H9 (cell line): Measurements from ENCODE around the gene MAPT. TPM values are rescaled to one million over a fixed set of nuclear protein-coding genes. Genes with fewer than 3 reads are reported as not detected.
"Not testable (repeated sequence)": the region's sequence is repeated elsewhere in the genome, so short reads cannot be mapped to it uniquely, and the experiment has no call there.

ENCODE experiments used
- DNase-seq: peaks from one replicate; pipeline ENCODE4 v3.0.0-alpha.2; 2017
- H2AFZ ChIP-seq: one replicate; pipeline ENCODE4 v1.6.1; 2013; ENCODE audit warnings: mild to moderate bottlenecking, low read length, control low read depth, moderate library complexity
- H2AK5ac ChIP-seq: 2 replicates; pipeline ENCODE4 v1.6.1; 2013; ENCODE audit warnings: low read length, control low read depth, mixed read lengths; ENCODE audit not compliant: insufficient read length
- H2BK120ac ChIP-seq: one replicate; pipeline ENCODE4 v1.6.1; 2013; ENCODE audit warnings: low read depth, mild to moderate bottlenecking, low read length, control low read depth, inconsistent platforms; ENCODE audit not compliant: poor library complexity, severe bottlenecking
- H2BK12ac ChIP-seq: 2 replicates; pipeline ENCODE4 v1.6.1; 2013; ENCODE audit warnings: low read length, control low read depth, mixed read lengths, low read depth; ENCODE audit not compliant: insufficient read length
- H2BK15ac ChIP-seq: 2 replicates; pipeline ENCODE4 v1.6.1; 2013; ENCODE audit warnings: low read depth, low read length, control low read depth
- H2BK20ac ChIP-seq: one replicate; pipeline ENCODE4 v1.6.1; 2013; ENCODE audit warnings: low read depth, mild to moderate bottlenecking, low read length, control low read depth, inconsistent platforms; ENCODE audit not compliant: poor library complexity, severe bottlenecking
- H2BK5ac ChIP-seq: 2 replicates; pipeline ENCODE4 v1.6.1; 2013; ENCODE audit warnings: low read length, control low read depth, mixed read lengths; ENCODE audit not compliant: insufficient read length
- H3K14ac ChIP-seq: 2 replicates; pipeline ENCODE4 v1.6.1; 2013; ENCODE audit warnings: low read length, control low read depth; ENCODE audit not compliant: insufficient read depth
- H3K18ac ChIP-seq: 2 replicates; pipeline ENCODE4 v1.6.1; 2013; ENCODE audit warnings: low read depth, mild to moderate bottlenecking, mixed read lengths, low read length, control low read depth; ENCODE audit not compliant: insufficient read length
- H3K23ac ChIP-seq: 2 replicates; pipeline ENCODE4 v1.6.1; 2013; ENCODE audit warnings: low read length, control low read depth, mixed read lengths, low read depth; ENCODE audit not compliant: insufficient read length
- H3K23me2 ChIP-seq: 2 replicates; pipeline ENCODE4 v1.6.1; 2013; ENCODE audit warnings: low read depth, mild to moderate bottlenecking, mixed read lengths, low read length, control low read depth; ENCODE audit not compliant: insufficient read length, poor library complexity, severe bottlenecking
- H3K27ac ChIP-seq: 2 replicates; pipeline ENCODE4 v1.5.1; 2013; ENCODE audit warnings: low read length, control low read depth, mixed read lengths, low read depth; ENCODE audit not compliant: insufficient read length
- H3K27me3 ChIP-seq: 2 replicates; pipeline ENCODE4 v1.6.1; 2013; ENCODE audit warnings: low read length, control low read depth, inconsistent platforms; ENCODE audit not compliant: insufficient read depth
- H3K4ac ChIP-seq: 2 replicates; pipeline ENCODE4 v1.6.1; 2013; ENCODE audit warnings: low read depth, mild to moderate bottlenecking, control low read depth, inconsistent platforms, low read length, moderate library complexity
- H3K4me1 ChIP-seq: 2 replicates; pipeline ENCODE4 v1.6.1; 2013; ENCODE audit warnings: low read length, control low read depth, inconsistent platforms; ENCODE audit not compliant: insufficient read depth
- H3K4me2 ChIP-seq: 2 replicates; pipeline ENCODE4 v1.6.1; 2013; ENCODE audit warnings: low read length, control low read depth, mixed read lengths; ENCODE audit not compliant: insufficient read length, insufficient read depth
- H3K56ac ChIP-seq: 2 replicates; pipeline ENCODE4 v1.6.1; 2013; ENCODE audit warnings: low read depth, mild to moderate bottlenecking, mixed read lengths, low read length, control low read depth; ENCODE audit not compliant: insufficient read length
- H3K79me1 ChIP-seq: 2 replicates; pipeline ENCODE4 v1.6.1; 2013; ENCODE audit warnings: low read depth, mild to moderate bottlenecking, moderate library complexity, low read length, control low read depth, inconsistent platforms; ENCODE audit not compliant: insufficient read depth, poor library complexity, severe bottlenecking
- H3K79me2 ChIP-seq: 2 replicates; pipeline ENCODE4 v1.6.1; 2013; ENCODE audit warnings: low read length, control low read depth, inconsistent platforms; ENCODE audit not compliant: insufficient read depth
- H3K9ac ChIP-seq: 2 replicates; pipeline ENCODE4 v1.6.1; 2013; ENCODE audit warnings: low read length, control low read depth, mixed read lengths; ENCODE audit not compliant: insufficient read length; ENCODE audit errors: extremely low read depth
- H3K9me3 ChIP-seq: one replicate; pipeline ENCODE4 v1.6.1; 2013; ENCODE audit warnings: low read depth, low read length, inconsistent platforms; ENCODE audit not compliant: control insufficient read depth
- H3T11ph ChIP-seq: one replicate; pipeline ENCODE4 v1.6.1; 2013; ENCODE audit warnings: mild to moderate bottlenecking, low read length, control low read depth, inconsistent platforms
- H4K20me1 ChIP-seq: one replicate; pipeline ENCODE4 v1.6.1; 2013; ENCODE audit not compliant: control insufficient read depth, insufficient read length, insufficient read depth
- H4K5ac ChIP-seq: 2 replicates; pipeline ENCODE4 v1.6.1; 2013; ENCODE audit warnings: low read depth, mild to moderate bottlenecking, mixed read lengths, low read length, control low read depth; ENCODE audit not compliant: insufficient read length
- H4K8ac ChIP-seq: replicated peaks from 2 replicates; pipeline ENCODE4 v1.6.1; 2013; ENCODE audit warnings: low read length, control low read depth, mixed read lengths, low read depth; ENCODE audit not compliant: insufficient read length
- H4K91ac ChIP-seq: 2 replicates; pipeline ENCODE4 v1.6.1; 2013; ENCODE audit warnings: low read depth, mild to moderate bottlenecking, moderate library complexity, mixed read lengths, low read length, control low read depth; ENCODE audit not compliant: insufficient read length
- H3K27ac Mint-ChIP-seq, 3 experiments: 2 replicates in 2 of 3; 3 replicates in 1 of 3; pipeline ENCODE4 v1.8.0; 2020 to 2021; ENCODE audit warnings: mixed read lengths in 3 of 3, mild to moderate bottlenecking in 1 of 3, moderate library complexity in 1 of 3
- H3K27me3 Mint-ChIP-seq: 2 replicates; pipeline ENCODE4 v1.8.0; 2021; ENCODE audit warnings: low read depth, mild to moderate bottlenecking, moderate library complexity, mixed read lengths
- H3K36me3 Mint-ChIP-seq, 3 experiments: 2 replicates in 2 of 3; 3 replicates in 1 of 3; pipeline ENCODE4 v1.8.0; 2020 to 2021; ENCODE audit warnings: low read depth in 3 of 3, mixed read lengths in 3 of 3; ENCODE audit not compliant: insufficient read depth in 1 of 3
- H3K4me1 Mint-ChIP-seq, 2 experiments: 2 replicates each; pipeline ENCODE4 v1.8.0; 2020; ENCODE audit warnings: mixed read lengths in 2 of 2
- H3K4me3 Mint-ChIP-seq, 2 experiments: 2 replicates in 1 of 2; 3 replicates in 1 of 2; pipeline ENCODE4 v1.8.0; 2020 to 2021; ENCODE audit warnings: mild to moderate bottlenecking in 2 of 2, mixed read lengths in 2 of 2, moderate library complexity in 1 of 2
- H3K9me3 Mint-ChIP-seq, 2 experiments: 2 replicates in 1 of 2; 3 replicates in 1 of 2; pipeline ENCODE4 v1.8.0; 2020; ENCODE audit warnings: mild to moderate bottlenecking in 2 of 2, mixed read lengths in 2 of 2, moderate library complexity in 1 of 2
- CTCF ChIP-seq: fragments of 200-600 bp; sonication (generic); conservative IDR thresholded peaks from 3 replicates; pipeline ENCODE4 v1.8.0; 2021; ENCODE audit warnings: antibody characterized with exemption, mild to moderate bottlenecking
- WGBS: extraction: QIAGEN DNeasy Blood & Tissue Kit; methylation state at CpG from one replicate; pipeline ENCODE4 v1.1.7; 2013; ENCODE audit warnings: missing lambda C conversion rate, low lambda C conversion rate, mixed read lengths; ENCODE audit not compliant: insufficient read length; ENCODE audit errors: extremely low coverage; 5-methylcytosine and 5-hydroxymethylcytosine counted together
- total RNA-seq: library from RNA; stranded (reverse); gene quantifications from 2 replicates; pipeline ENCODE4 v1.2.1, GENCODE V29; 2021

Gene MAPT
- total RNA-seq, 1 experiment from 2014 or later: 1.6 TPM

- no peak overlapping the region for H3K56ac ChIP-seq
- Mint-ChIP-seq H3K4me1 (peaks cover 0 to 5% of the 10 kb centered on the region in 2 experiments; a peak in 1 of 4 replicates), H3K9me3 (peaks cover 0 to 7% of the 10 kb centered on the region in 2 experiments; a peak in 2 of 5 replicates), H3K27me3 (no peaks in the 10 kb centered on the region; the same call in none of the 2 replicates), H3K4me3 (no peak overlapping the region), H3K27ac (no peak overlapping the region), H3K36me3 (no peaks in the 10 kb centered on the region; a peak in 1 of 7 replicates)
- H3K23me2 ChIP-seq: no peaks in the 10 kb centered on the region
- no peaks in the 10 kb centered on the region for H3K27me3 ChIP-seq
- no peaks in the 10 kb centered on the region for H3K79me2 ChIP-seq
- no peak overlapping the region for H2AK5ac ChIP-seq
- no peak overlapping the region for H3K4me2 ChIP-seq
- H2BK5ac ChIP-seq: no peak overlapping the region
- no peaks in the 10 kb centered on the region for H3K4me1 ChIP-seq
- no peak overlapping the region for H4K8ac ChIP-seq
- no peak overlapping the region for H3K27ac ChIP-seq
- no peak overlapping the region for H3K9ac ChIP-seq
- no peak overlapping the region for H3K4ac ChIP-seq
- H3T11ph ChIP-seq: no peak overlapping the region
- no peaks in the 10 kb centered on the region for H3K9me3 ChIP-seq
- H3K14ac ChIP-seq: no peak overlapping the region
- no peak overlapping the region for H4K5ac ChIP-seq
- no peak overlapping the region for H2BK15ac ChIP-seq
- H2BK120ac ChIP-seq: no peak overlapping the region
- no peak for DNase-seq
- H3K79me1 ChIP-seq: no peaks in the 10 kb centered on the region
- no peak overlapping the region for H3K23ac ChIP-seq
- no peak overlapping the region for H2AFZ ChIP-seq
- H2BK20ac ChIP-seq: no peak overlapping the region
- no peak for TF ChIP-seq CTCF
- no peaks in the 10 kb centered on the region for H4K20me1 ChIP-seq
- H3K18ac ChIP-seq: no peak overlapping the region
- H2BK12ac ChIP-seq: no peak overlapping the region
- WGBS: no CpG with 5 or more reads among the region's 6 CpGs
- no peak overlapping the region for H4K91ac ChIP-seq
Observed at GRCh38 chr17:46003907-46004748, 109.8 kb downstream of the MAPT start.

GRCh38 chr17:46006082-46006481 lies 111.7 kb downstream of the MAPT start:
- not testable (repeated sequence) for H3K4me1 Mint-ChIP-seq, H3K27me3 ChIP-seq, H3K27ac ChIP-seq, H2BK120ac ChIP-seq, H3K36me3 Mint-ChIP-seq, H3K9ac ChIP-seq, H3T11ph ChIP-seq, H4K91ac ChIP-seq, H3K4ac ChIP-seq, H3K27ac Mint-ChIP-seq, H2BK15ac ChIP-seq, H4K8ac ChIP-seq, H4K5ac ChIP-seq, H3K79me1 ChIP-seq, H2BK12ac ChIP-seq, H3K4me1 ChIP-seq, H4K20me1 ChIP-seq, H3K56ac ChIP-seq, H2BK5ac ChIP-seq, H2AK5ac ChIP-seq, H2AFZ ChIP-seq, H3K79me2 ChIP-seq, H3K23me2 ChIP-seq, H3K9me3 ChIP-seq, H3K9me3 Mint-ChIP-seq, H3K18ac ChIP-seq, DNase-seq, H2BK20ac ChIP-seq, H3K27me3 Mint-ChIP-seq, H3K4me2 ChIP-seq, H3K23ac ChIP-seq, H3K4me3 Mint-ChIP-seq, H3K14ac ChIP-seq
- WGBS: no CpG with 5 or more reads among the region's 1 CpG
